CD4-positive, alpha-beta T cell treated with Interleukin-10 for 1 hour (primary cell): ENCODE data around the gene CEP350.

Experiments
- DNase-seq: peaks from one replicate; pipeline ENCODE4 v3.0.0-alpha.2; 2020

Gene CEP350

GRCh38 chr1:180163041-180163440, 208.4 kb downstream of the CEP350 start:
- DNase-seq, result no peak
